Ammon's horn (tissue), 1 donor: ENCODE results near the gene TRMT1.

Experiments used
- DNase-seq: peaks from one replicate; pipeline ENCODE4 v3.0.0-alpha.2; 2016; ENCODE audit warnings: low spot score

TRMT1 gene

DNA sequence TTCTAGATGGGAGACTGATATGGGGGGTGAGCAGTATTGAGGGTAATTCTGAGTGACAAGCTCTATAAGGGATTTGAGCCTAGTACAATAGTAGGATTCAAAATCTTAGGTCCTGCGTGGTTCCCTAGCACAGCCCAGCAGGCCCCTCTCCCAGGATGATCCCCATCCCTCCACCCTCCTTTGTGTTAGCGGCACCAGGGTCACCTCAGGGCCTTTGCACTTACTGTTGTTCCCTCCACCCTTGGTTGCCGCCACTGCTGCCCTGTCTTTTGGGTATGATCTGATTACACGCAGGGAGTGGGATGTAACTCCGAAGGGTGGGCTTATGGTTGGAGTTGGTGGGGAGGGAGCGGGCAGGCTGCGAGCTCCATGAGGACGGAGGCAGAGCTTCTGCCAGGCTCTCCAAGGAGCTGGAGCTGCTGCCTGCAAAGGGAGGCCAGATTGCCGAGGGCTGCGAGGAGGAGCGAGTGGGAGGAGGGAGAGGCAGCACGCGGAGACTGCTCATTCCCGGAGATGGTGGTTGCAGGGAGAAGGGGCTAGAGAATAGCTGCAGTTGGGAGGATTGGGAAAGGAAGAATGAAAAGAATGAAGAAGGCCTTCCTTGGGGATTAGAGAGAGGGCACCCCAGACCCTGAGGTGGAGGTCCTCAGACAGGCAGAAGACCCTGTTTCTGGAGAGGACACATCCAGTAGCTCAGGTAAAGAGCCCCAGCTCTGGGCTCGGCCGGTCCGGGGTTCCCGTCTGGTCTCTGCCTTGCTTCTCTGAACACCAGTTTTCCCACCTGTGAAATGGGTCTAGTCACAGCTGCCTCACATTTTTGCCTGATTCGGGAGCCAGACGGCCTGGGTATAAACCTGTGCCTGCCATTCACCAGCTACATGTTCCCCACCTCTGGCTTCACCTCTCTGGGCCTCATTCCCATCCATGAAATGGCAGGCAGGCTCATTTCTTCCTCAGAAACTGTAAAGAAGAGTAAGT is 6.7 kb upstream of the TRMT1 start:
- no peak for DNase-seq

DNA sequence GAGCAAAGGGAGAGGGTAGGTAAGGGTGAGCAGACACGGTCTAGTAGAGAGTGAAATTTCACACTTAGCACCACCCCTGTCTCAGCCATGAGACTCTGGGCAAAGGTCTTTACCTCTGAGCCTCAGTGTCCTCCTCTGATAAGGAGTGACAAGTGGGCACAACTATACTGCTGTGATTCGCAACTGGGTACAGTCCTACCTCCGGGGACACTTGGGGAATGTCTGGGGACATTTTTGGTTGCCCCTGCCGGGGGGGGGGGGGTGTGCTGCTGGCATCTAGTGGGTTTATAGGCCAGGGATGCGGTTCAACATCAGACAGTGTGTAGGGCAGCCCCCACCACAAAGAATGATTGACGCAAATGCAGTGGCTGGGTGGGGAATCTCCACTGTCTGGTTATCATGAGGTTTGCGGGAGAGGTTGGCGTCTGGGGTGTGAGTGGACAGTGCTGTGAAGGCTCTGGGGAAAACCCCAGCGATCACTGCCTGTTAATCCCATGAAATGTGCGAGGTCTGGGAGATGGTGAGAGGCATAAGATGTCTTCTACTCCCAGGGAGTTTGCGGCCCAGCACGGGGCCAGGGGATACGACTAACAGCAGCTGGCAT is 5.8 kb upstream of the TRMT1 start:
- no peak for DNase-seq

DNA sequence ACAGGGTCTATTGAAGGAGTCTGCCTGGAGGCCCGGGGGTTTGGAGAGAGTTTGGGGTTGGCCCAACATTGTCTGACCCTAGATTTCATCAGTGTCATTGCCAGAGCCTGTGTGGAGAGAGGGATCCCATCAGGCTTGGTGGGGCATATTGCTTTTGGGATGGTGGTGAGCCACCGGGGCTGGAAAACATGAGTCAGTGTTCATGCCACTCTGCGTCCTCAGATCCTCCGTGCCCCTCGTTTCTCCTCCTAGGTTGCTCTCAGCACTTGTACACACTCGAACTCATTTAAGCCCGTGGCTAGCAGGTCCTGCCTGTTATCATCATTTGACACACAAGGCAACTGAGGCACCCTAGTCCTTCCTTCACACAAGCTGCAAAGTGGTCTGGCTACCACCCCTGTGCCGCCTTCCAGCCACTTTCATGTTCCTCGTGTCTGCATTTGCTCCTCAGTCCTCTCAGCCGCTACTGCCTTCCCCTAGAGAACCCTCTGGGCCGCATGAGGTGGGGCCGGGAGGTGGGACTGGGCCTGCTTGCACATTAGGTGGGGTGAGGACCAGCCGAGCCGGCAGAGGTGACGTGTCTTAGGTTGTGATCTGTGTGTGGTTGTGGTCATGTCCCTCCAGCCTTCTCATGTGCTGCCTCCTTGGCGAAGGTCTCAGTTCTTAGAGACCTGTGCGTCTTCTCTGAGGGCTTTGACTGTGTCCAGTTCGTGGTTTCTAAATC is 5.2 kb upstream of the TRMT1 start:
- DNase-seq = no peak

DNA sequence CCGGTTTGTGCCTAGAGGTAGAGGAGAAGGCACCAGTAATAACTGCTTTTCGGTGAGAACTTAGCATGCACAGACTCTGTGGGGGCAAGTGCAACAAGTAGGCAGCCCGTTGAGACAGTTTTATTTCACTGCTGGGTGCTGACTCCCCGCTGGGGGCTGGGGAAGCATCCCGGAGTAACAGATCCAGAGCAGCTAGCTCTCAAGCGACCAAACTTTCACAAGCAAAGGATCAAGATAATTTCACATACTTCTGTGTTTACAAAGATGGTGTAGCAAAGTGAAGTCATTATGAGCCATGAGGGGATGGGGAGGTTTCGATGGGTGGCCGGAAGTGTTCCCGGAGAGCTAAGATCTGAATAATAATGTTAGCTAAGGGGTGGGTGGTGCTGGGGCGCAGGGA is 4.3 kb upstream of the TRMT1 start:
- DNase-seq = no peak

DNA sequence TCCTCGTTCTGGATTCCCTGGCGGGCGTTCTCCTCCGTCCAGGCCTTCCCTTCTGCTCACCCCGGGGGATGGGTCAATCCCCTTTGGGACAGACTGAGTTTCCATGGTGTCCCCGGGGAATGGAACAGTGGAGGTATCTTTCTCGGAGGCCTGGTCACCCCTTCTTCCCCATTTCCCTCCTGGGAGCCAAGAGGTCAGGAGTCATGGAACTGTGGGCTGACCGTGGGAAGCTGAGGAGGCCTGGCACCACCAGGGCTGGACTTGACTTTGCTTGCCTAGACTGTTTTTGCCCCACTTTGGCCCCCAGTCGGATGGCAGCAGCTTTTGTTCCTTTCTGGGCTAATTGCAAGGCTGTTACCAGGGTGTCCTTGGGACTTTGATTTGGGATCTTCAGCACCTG is 3.5 kb upstream of the TRMT1 start:
- DNase-seq = no peak

DNA sequence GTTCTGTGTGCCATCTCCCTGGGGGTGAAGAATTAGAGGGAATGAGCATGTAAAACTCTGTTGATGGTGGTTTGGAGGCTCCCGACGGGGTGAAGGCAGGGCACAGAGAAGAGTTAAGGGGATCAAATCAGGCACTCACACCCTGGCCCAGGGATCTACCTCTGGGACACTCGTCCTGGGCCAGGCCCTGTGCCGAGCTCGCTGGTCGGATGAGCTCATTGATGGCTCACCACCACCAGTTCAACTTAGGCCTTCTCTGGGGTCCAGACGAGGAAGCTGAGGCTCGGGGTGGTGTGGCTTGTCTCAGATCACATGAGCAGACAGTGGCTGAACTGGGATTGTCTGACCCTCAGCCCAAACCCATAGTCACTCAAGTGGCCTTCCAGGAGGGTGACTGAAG is 3.1 kb upstream of the TRMT1 start:
- no peak for DNase-seq

DNA sequence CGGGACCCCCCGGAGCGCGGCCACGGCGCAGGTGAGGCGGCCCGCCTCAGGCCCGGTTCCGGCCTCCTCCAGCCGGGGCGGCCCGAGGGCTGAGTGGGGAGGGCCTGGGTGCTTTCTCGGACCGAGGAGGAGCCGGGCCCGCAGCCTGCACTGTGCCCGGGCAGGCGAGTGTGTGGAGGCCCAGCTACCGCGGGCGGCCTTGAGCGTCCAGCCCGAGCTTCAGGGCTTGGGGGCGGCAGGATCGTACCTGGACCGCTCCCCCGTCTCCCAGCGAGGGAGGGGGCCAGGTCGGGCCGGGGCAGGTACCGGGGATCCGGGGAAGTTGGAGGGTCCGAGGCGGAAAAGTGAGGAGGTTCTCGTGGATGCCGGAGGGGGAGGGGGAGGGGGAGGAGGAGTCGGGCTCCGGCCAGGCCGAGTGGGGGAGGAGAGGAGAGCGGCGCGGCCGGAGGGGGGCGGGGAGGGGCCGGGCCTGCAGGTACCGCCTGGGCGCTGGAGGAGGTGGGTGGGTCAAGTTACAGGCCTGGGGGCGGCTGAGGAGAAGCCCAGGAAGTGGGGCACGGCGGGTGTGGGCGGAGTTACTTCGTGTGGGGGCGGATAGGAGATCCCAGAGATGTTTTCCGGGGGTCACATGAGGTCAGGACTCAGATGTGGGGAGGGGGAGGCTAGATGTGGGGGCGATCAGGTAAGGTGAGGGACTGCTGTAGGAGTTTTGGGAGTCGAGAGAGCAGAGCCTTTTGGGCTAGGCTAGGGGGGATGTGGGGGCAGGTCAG is 2.1 kb upstream of the TRMT1 start:
- DNase-seq = no peak

DNA sequence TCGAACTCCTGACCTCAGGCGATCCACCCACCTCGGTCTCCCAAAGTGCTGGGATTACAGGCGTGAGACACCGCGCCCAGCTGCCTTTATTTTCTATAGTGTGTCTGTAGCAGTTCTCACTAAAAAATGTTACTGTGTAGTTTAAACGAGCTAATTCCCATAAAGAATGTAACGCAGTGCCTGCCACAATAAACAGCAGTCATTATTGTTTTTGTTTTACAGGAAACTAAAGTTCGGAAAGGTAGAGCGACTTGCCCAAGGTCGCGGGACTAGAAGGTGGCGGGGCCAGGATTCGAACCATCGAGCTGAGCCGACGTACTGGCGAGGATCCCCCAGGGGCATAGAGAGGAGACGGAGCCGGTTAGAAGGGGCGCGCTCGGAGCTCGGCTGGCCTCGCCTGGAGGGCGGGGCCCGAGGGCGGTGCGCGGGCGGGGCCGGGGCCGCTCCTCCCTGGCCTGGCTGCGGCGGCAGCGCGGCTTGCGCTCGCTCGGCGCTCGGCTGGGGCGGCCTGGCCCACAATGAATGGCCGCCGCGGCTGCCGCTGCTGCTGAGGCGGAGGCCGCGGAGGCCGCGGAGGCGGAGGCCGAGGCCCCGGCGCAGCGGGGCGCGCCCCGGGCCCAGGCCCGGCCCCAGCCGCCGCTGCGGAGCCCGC is 1.4 kb upstream of the TRMT1 start, which contains the start of gene NACC1:
Gene NACC1, plus strand, starts transcription at position 493 of the 652 bp plus-strand sequence. CDS start 16,944 bp downstream, outside the sequence.
- DNase-seq = peak; percentile 92

DNA sequence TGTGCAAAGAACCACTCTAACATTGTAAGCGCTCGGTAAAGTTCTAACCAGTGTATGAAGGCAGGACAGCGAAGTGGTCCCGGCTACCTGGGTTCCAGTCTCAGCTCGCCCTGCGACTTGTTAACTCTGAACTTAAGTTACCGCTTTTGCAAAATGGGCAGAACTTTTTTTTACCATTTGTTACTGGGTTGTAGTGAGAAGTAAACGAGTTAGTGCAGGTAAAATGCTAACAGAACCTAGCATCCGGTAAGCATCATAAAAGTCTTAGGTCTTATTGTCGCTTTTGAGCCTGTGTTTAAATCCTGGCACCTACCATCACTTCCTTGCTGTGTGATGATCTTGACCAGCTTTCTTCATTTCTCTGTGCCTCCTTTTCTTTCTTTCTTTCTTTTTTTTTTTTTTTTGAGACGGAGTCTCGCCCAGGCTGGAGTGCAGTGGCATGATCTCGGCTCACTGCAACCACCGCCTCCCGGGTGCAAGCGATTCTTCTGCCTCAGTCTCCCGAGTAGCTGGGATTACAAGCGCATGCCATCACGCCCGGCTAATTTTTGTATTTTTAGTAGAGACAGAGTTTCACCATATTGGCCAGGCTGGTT is 734 bp upstream of the TRMT1 start:
- DNase-seq = no peak

DNA sequence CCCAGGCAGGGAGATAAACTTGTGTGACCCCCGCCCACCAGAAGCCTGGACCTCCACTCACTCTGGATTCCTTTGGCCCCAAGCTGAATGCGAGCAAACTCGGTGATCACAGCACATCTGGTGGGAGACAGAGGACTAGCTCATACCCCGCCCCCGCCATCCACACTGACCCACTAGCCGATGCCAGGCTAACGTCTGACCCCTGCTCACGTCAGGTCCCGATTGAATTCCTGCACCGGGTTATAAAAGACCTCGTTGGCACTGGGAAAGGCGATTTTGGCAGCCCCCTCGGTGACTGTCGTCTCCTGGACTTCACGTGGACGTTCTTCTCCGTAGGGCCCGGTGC is 631 bp downstream of the TRMT1 start:
- DNase-seq = no peak

DNA sequence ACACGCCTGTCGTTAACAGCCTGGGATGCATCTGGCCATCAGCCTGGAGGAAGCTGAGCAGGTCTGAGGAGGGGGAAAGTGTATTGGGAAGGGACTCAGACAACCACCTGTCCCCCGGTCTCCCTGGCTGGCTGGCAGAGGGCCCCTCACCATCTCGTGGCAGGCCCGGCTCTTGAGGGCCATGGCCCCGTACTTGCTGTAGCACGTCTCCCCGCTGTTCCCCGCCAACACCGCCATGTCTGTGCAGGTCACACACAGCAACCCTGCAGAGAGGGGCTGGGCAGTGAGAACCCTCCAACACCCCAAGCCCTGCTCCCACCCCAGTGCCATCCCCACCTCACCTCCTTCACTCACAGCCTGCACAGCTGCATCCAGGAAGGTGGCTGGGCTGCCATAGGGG is 4.0 kb downstream of the TRMT1 start:
- DNase-seq = no peak

DNA sequence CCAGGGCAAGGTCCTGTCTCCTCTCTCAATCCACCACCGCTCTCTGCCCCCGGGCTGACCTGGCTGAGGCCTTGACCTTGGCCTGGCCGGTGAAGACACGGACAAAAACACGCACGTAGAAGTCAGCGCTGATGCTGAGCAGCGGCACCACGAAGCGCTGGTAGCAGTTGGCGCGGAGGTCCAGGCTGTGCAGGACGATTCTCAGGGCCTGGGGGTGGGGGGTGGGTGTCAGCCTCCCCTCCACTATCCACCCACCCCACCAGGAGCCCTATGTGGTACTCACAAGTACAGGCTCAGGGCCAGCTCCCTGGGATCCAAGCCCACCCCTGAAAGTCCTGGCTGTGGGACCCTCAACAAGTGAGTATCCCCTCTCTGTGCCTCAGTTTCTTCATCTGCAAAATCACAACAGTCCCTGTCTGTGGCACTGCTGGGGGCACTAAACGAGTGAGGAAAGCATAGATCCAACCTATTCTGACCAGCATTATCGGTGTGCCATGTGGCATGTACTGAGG is 6.4 kb downstream of the TRMT1 start:
- DNase-seq = no peak

DNA sequence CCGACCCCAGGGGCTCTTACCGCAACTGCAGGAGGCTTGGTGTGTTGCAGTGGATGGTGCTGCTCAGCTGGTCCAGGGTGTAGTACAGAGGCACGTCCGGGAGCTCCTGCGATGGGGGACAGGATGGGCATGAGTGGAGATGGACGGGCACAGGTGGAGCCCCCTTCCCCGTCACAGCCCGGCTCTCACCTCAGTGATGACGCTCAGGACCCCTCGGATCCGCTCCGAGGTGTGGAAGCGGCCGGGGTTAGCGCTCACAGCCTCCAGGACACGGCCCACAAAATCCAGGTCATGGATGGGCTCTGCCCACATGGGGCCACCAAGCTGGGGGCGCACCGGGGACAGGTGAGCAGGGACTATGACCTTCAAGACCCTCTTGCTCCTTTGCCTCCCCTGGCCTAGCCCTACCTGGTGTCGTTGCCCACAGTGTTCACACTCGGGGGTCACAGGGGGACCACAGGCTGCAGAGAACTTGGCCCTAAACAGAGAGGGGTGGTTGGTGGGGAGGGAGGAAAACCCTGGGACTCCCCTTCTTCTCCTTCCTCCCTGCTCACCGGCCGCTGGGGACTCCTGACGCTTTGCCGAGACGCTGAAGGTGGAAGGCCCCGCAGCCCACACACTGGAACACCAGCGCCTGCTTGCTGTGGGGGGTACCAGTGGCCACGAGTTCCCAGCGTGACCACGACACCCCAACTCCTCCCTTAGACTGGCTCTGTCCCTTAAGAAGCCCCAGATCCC is 7.0 kb downstream of the TRMT1 start:
- DNase-seq = no peak

DNA sequence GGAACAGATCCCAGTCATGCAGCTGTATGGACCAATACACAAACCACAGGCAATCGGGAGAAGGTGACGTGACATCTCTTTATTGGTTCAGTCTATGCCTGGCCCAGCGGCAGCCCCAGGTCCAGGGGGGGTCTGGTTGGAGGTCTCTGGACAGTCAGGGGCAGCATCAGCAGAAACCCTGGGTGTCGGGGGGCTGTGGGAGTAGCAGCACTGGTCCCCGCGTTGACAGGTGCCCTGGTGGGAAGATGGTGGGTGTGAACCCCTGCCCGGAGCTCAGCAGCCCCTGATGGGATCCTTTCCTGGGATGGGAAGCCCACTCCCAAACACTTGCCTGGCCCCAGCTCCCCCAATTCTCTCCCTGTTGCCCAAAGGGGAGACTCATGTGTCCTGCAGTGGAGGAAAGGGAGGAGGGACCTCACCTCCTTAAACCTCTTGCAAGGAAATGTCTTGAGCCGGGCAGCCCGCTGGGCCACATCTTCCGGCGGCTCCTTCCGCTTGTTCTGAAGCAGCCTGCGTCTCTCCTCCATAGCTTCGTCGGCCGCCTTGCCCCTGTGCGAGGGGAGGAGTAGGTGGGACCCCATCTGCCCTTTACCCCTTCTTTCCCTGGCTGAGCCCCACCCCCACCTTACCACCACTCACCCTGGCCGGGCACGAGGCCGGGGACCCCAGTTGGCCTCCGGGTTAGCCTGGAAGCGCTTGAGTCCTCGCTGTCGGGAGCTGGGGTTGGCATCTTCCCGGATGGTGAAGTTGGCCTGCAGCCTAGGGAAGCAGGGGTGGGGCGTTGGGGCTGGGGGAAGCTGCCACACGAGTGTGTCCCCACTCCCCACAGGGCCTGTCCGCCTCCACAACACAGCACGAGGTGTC is 11.5 kb downstream of the TRMT1 start:
- no peak for DNase-seq

DNA sequence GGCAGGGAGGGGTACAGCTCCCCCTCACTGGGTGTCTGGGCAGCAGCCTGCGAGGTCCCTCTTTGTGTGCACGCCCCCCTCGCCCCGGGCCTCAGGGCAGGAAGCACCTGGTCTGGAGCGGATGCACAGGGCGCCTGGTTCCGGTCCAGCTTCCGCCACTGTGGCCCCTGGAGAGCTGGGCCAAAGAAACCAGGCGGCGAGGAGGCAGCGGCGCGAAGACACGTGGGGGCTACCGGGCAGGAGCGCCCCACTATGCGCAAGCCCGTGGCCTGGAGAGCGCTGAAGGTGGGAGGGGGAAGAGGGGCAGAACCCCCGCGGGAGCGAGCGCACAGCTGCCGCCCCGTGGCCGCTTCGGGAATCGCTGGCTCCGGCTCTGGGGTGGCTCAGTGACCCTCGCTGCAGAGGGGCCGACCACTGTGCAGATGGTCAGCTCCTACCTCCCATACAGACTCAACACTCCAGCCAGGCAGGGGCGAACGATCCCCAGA is 12.1 kb downstream of the TRMT1 start:
- peak; percentile 71 for DNase-seq

DNA sequence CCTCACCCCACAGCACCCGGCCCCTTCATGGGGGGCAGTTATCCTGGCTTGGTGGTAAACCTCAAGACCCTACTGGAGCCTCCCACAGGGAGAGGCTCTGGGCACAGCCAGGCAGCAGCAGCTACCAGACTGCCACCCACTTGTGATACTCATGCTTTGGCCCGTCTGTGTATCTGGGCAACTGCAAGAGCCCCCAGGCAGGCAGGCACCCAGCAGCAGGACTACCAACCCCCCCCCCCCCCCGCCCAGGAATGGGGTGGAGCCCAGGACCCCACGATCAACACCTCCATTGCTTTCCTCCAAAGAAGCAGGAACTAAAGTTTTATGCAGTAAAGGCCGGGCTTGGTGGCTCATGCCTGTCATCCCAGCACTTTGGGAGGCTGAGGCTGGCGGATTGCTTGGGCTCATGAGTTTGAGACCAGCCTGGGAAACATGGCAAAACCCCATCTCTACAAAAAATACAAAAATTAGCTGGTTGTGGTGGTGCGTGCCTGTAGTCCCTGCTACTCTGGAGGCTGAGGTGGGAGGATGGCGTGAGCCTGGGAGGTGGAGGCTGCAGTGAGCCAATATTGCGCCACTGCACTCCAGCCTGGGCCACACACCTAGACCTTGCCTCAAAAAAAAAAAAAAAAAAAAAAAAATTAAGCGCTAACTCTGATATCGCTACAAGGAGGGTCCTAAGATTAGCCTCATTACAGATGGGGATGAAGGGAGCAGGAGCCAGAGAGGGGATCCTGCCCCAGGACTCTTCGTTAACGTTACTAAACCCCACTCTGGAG is 12.8 kb downstream of the TRMT1 start:
- DNase-seq = no peak

DNA sequence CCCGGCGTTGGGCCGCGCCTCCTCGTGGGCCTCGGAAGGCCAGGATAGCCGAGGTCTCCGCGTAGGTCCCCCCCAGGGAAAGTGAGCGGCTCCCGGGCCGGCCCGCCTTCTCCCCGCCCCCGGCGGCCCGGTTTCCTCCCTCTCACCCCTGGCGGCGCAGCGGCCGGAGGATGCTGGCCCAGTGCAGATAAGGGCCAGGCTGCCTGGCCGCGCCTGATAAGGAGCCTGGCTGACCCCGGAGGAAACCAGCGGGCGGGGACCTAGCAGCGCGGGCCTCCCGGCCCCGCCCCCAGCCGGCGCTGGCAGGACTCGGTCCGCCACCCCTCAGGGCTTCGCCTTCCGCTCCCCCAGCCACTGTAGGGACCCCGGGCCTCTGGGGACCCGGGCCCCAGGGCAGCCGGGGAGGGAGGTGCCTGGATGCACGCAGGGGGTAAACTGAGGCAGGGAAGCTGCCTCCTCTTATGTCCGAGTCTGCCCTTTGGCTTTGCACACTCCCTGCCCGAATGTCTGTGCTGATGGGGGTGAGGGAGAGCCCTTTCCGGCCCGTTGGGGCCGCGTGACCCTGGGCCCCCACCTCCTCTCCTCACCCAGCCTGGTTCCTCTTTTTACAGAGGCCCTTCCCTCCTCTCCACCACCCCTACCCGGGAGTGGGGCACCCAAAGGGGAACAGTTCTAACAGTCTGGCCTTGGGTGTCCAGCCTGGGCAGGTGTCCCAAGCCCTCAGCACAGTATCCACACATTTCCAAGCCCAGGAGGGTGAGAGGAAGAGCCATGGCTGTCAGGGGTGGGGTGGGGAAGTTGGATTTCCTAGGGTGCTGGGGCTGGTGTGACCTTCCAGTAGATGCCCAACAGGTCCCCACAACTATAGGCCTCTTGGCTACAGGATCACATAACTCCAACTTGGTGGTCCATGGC is 13.6 kb downstream of the TRMT1 start, which contains the start of gene LYL1:
Gene LYL1, minus strand, starts transcription at position 193 of the 915 bp plus-strand sequence. CDS start 1,687 bp downstream, outside the sequence.
- DNase-seq = no peak
